GM23338 (cell line): ENCODE results near the gene ABI1. TPM values are rescaled to one million over a fixed set of nuclear protein-coding genes. Genes with fewer than 3 reads are reported as not detected.
A peak's percentile ranks its signal among the peaks of the same experiment; 100 is the strongest.

Experiments
- ATAC-seq: fragments of 200-7000 bp; cut with Tn5 transposase; 3 replicates; pipeline ENCODE4 v1.9.1; 2020
- DNase-seq: peaks from one replicate; pipeline ENCODE4 v3.0.0-alpha.2; 2015; ENCODE audit warnings: low spot score
- H2AFZ ChIP-seq: fragments of 200-600 bp; sonication (generic); 2 replicates; pipeline ENCODE4 v1.8.0; 2016; ENCODE audit warnings: antibody characterized with exemption, mild to moderate bottlenecking, moderate library complexity
- H3F3A ChIP-seq: fragments of 200-600 bp; sonication (generic); replicated peaks from 2 replicates; pipeline ENCODE4 v1.8.0; 2017; ENCODE audit warnings: antibody characterized with exemption, mixed run types, low read depth
- H3K27ac ChIP-seq: fragments of 200-600 bp; sonication (generic); 2 replicates; pipeline ENCODE4 v1.6.1; 2016; ENCODE audit warnings: low read depth
- H3K27me3 ChIP-seq: fragments of 200-600 bp; sonication (generic); 2 replicates; pipeline ENCODE4 v1.8.0; 2016; ENCODE audit warnings: mild to moderate bottlenecking, mixed run types, moderate library complexity; ENCODE audit not compliant: insufficient read depth
- H3K36me3 ChIP-seq: fragments of 200-600 bp; sonication (generic); 2 replicates; pipeline ENCODE4 v1.8.0; 2016; ENCODE audit warnings: mild to moderate bottlenecking; ENCODE audit not compliant: insufficient read depth
- H3K4me1 ChIP-seq: fragments of 200-600 bp; sonication (generic); 2 replicates; pipeline ENCODE4 v1.8.0; 2016; ENCODE audit warnings: mild to moderate bottlenecking, moderate library complexity; ENCODE audit not compliant: insufficient read depth
- H3K4me2 ChIP-seq: fragments of 200-600 bp; sonication (generic); 2 replicates; pipeline ENCODE4 v1.7.1; 2017; ENCODE audit warnings: mixed run types
- H3K4me3 ChIP-seq: fragments of 200-600 bp; sonication (generic); 2 replicates; pipeline ENCODE4 v1.6.1; 2016; ENCODE audit warnings: mixed run types
- H3K79me2 ChIP-seq: fragments of 200-600 bp; sonication (generic); replicated peaks from 2 replicates; pipeline ENCODE4 v1.8.0; 2017; ENCODE audit warnings: mild to moderate bottlenecking; ENCODE audit not compliant: insufficient read depth
- H3K9me2 ChIP-seq: fragments of 200-600 bp; sonication (generic); 2 replicates; pipeline ENCODE4 v1.8.0; 2017; ENCODE audit not compliant: insufficient read depth
- H4K20me1 ChIP-seq: fragments of 200-600 bp; sonication (generic); replicated peaks from 2 replicates; pipeline ENCODE4 v1.8.0; 2017; ENCODE audit warnings: mild to moderate bottlenecking; ENCODE audit not compliant: insufficient read depth
- H3K27ac Mint-ChIP-seq: 2 replicates; pipeline ENCODE4 v1.8.0; 2020; ENCODE audit warnings: inconsistent platforms, mild to moderate bottlenecking, moderate library complexity, mixed read lengths
- H3K27me3 Mint-ChIP-seq: 3 replicates; pipeline ENCODE4 v1.8.0; 2022; ENCODE audit warnings: low read depth, mild to moderate bottlenecking, moderate library complexity, mixed read lengths, inconsistent platforms; ENCODE audit not compliant: insufficient read depth, poor library complexity
- H3K36me3 Mint-ChIP-seq: 3 replicates; pipeline ENCODE4 v1.8.0; 2021; ENCODE audit warnings: low read depth, mild to moderate bottlenecking, inconsistent platforms, moderate library complexity, mixed read lengths
- H3K4me1 Mint-ChIP-seq: 3 replicates; pipeline ENCODE4 v1.8.0; 2020; ENCODE audit warnings: mild to moderate bottlenecking, inconsistent platforms, mixed read lengths
- H3K4me3 Mint-ChIP-seq: 3 replicates; pipeline ENCODE4 v1.8.0; 2021; ENCODE audit warnings: moderate library complexity, mild to moderate bottlenecking, inconsistent platforms, mixed read lengths
- H3K9me3 Mint-ChIP-seq: 3 replicates; pipeline ENCODE4 v1.8.0; 2020; ENCODE audit warnings: moderate library complexity, mild to moderate bottlenecking, inconsistent platforms, mixed read lengths
- CREB1 ChIP-seq: fragments of 250-450 bp; sonication (Bioruptor Pico); IDR thresholded peaks from 2 replicates; pipeline ENCODE4 v1.5.0; 2020; ENCODE audit warnings: low read depth, mild to moderate bottlenecking, moderate library complexity
- EZH2phosphoT487 ChIP-seq: fragments of 200-600 bp; sonication (generic); IDR thresholded peaks from one replicate; pipeline ENCODE4 v1.8.1; 2018; ENCODE audit warnings: antibody characterized with exemption; ENCODE audit not compliant: unreplicated experiment
- JUNB ChIP-seq: IDR thresholded peaks from one replicate; pipeline ENCODE4 v1.6.1; 2016; ENCODE audit warnings: antibody characterized with exemption; ENCODE audit not compliant: unreplicated experiment
- NANOG ChIP-seq: IDR thresholded peaks from 2 replicates; pipeline ENCODE4 v1.6.1; 2016; ENCODE audit warnings: antibody characterized with exemption, borderline replicate concordance
- POLR2AphosphoS5 ChIP-seq: IDR thresholded peaks from 2 replicates; pipeline ENCODE4 v1.6.1; 2016; ENCODE audit warnings: antibody characterized with exemption, low read depth
- STAT1 ChIP-seq: IDR thresholded peaks from one replicate; pipeline ENCODE4 v1.6.1; 2016; ENCODE audit warnings: antibody characterized with exemption; ENCODE audit not compliant: unreplicated experiment
- ZNF114 ChIP-seq: fragments of 250-450 bp; sonication (Bioruptor Pico); IDR thresholded peaks from 2 replicates; pipeline ENCODE4 v1.5.0; 2020; ENCODE audit warnings: mild to moderate bottlenecking, moderate library complexity
- ZNF331 ChIP-seq: fragments of 250-450 bp; sonication (Bioruptor Pico); IDR thresholded peaks from 2 replicates; pipeline ENCODE4 v1.5.0; 2020; ENCODE audit warnings: low read depth, mild to moderate bottlenecking, moderate library complexity
- polyA plus RNA-seq: library from polyadenylated mRNA; unstranded; fragments of >200 nt; fragmentation: Nextera tagmentation; extraction: Ambion mirVana; gene quantifications from 2 replicates; pipeline ENCODE4 v1.2.1, GENCODE V29; 2016
- total RNA-seq: library from RNA; depleted of rRNA; stranded (reverse); fragments of >200 nt; shearing (Covaris generic); gene quantifications from 2 replicates; pipeline ENCODE4 v1.2.3, GENCODE V29; 2014
- TF ChIP-seq, protein P1 (sequence below): IDR thresholded peaks from 2 replicates; pipeline ENCODE4 v1.6.1; 2016; ENCODE audit warnings: antibody characterized with exemption
- TF ChIP-seq, protein P2 (sequence below), 2 experiments: fragments of 200-600 bp in 1 of 2; sonication (generic) in 1 of 2; conservative IDR thresholded peaks; 2 replicates each; pipeline versions ENCODE4 v1.5.1 to v1.6.1; 2016 to 2017; ENCODE audit warnings: antibody characterized with exemption in 2 of 2, low read depth in 2 of 2, mild to moderate bottlenecking in 2 of 2, moderate library complexity in 1 of 2
- TF ChIP-seq, protein P3 (sequence below): IDR thresholded peaks from one replicate; pipeline ENCODE4 v1.6.1; 2018; ENCODE audit warnings: antibody characterized with exemption; ENCODE audit not compliant: unreplicated experiment

ABI1 gene
- total and polyA plus RNA-seq, 2 experiments from 2014 or later: 22.3 to 30.7 TPM

DNA sequence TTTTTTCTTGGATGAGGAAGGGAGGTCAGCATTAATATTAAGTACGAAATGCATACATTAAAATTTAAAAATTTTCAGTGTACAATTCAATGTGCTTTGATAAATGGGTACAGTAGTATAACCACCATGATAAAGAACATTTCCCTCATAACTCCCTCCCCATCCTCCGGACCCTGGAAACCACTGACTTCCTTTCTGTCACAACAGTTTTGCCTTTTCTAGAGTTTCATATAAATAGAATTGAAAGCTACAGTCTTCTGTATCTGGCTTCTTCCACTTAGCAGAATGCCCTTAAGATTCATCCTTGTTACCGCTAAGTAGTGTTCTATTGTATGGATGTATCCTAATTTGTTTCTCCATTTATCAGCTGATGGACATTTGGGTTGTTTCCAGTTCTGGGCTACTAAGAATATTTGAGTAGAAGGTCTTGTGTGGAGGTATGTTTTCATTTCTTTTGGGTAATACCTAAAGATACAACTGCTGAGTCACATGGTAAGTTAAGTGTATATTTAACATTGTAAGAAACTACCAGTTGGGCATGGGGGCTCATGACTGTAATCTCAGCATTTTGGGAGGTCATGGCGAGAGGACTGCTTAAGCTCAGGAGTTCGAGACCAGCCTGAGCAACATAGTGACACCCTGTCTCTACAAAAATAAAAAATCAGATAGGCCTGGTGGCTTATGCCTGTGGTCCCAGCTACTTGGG is 30.8 kb downstream of the ABI1 start:
- no peaks in the 10 kb centered on the region for H3K36me3 ChIP-seq
- peaks cover 94% of the 10 kb centered on the region for H3K79me2 ChIP-seq
- no peak for DNase-seq
- Mint-ChIP-seq H3K27ac (peak overlapping the region; percentile 33; the same call in 1 of the 2 replicates), H3K27me3 (no peaks in the 10 kb centered on the region), H3K9me3 (no peaks in the 10 kb centered on the region; the same call in 2 of the 3 replicates), H3K4me1 (peaks cover 5% of the 10 kb centered on the region), H3K4me3 (no peak overlapping the region), H3K36me3 (0 out of 3 replicates have a peak, but pooled peaks cover under 1% of the 10 kb centered on the region)
- no peaks in the 10 kb centered on the region for H3K9me2 ChIP-seq
- H3K27me3 ChIP-seq: no peaks in the 10 kb centered on the region
- no peaks in the 10 kb centered on the region for H3K4me1 ChIP-seq
- H3K4me2 ChIP-seq: no peak overlapping the region
- H3F3A ChIP-seq: no peaks in the 10 kb centered on the region
- TF ChIP-seq NANOG (no peak), POLR2AphosphoS5 (no peak), ZNF331 (CRISPR knock-in tag) (no peak), EZH2phosphoT487 (no peak), JUNB (no peak), CREB1 (CRISPR knock-in tag) (no peak), ZNF114 (CRISPR knock-in tag) (no peak), STAT1 (no peak)
- TF ChIP-seq, protein P1, sequence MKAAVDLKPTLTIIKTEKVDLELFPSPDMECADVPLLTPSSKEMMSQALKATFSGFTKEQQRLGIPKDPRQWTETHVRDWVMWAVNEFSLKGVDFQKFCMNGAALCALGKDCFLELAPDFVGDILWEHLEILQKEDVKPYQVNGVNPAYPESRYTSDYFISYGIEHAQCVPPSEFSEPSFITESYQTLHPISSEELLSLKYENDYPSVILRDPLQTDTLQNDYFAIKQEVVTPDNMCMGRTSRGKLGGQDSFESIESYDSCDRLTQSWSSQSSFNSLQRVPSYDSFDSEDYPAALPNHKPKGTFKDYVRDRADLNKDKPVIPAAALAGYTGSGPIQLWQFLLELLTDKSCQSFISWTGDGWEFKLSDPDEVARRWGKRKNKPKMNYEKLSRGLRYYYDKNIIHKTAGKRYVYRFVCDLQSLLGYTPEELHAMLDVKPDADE: no peak
- TF ChIP-seq, protein P2, sequence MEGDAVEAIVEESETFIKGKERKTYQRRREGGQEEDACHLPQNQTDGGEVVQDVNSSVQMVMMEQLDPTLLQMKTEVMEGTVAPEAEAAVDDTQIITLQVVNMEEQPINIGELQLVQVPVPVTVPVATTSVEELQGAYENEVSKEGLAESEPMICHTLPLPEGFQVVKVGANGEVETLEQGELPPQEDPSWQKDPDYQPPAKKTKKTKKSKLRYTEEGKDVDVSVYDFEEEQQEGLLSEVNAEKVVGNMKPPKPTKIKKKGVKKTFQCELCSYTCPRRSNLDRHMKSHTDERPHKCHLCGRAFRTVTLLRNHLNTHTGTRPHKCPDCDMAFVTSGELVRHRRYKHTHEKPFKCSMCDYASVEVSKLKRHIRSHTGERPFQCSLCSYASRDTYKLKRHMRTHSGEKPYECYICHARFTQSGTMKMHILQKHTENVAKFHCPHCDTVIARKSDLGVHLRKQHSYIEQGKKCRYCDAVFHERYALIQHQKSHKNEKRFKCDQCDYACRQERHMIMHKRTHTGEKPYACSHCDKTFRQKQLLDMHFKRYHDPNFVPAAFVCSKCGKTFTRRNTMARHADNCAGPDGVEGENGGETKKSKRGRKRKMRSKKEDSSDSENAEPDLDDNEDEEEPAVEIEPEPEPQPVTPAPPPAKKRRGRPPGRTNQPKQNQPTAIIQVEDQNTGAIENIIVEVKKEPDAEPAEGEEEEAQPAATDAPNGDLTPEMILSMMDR (conservative IDR thresholded peaks at IDR 0.05; ENCODE audit: low read depth in 2 of 2): no peak
- peaks cover 32% of the 10 kb centered on the region; the same call in 1 of the 2 replicates for H4K20me1 ChIP-seq
- H3K27ac ChIP-seq: no peak overlapping the region
- no peak overlapping the region for H2AFZ ChIP-seq
- no peak overlapping the region for H3K4me3 ChIP-seq
- ATAC-seq: no peak

DNA sequence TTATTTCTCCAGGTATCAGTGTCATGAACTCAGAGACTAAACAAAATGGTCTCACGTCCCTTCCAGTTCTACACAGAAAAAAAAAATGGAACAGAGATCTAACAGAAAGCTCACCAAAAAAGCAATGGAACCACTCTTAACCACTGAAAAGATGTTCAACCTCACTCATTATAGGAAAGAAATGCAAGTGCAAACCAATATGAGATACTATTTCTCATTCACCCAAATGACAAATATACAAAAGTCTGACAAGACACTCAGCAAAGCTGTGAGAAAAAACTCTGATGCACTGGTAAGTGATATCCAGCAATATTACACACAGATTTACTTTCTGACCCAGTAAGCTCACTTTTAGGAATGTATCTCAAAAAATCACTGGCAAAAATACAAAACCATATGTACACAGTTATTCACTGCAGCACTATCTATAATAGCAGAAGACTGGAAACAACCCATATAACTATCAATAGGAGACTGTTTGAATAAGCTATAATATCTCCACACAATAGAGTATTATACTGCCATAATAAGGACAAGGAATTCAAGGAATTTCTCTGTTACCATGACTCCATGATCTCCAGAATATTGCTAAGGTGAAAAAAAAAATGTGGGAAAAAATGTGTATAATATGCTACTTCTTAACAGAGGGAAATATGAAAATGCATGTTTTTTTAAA is 36.6 kb downstream of the ABI1 start:
- H3K9me3 Mint-ChIP-seq: no peaks in the 10 kb centered on the region
- no peak overlapping the region for H2AFZ ChIP-seq
- H3F3A ChIP-seq: no peaks in the 10 kb centered on the region
- no peaks in the 10 kb centered on the region for H3K4me1 ChIP-seq
- H3K9me2 ChIP-seq: no peaks in the 10 kb centered on the region
- ATAC-seq: no peak
- peaks cover 92% of the 10 kb centered on the region for H3K79me2 ChIP-seq
- no peak overlapping the region for H3K27ac Mint-ChIP-seq
- H3K27ac ChIP-seq: no peak overlapping the region
- H3K36me3 ChIP-seq: peaks cover 11% of the 10 kb centered on the region; the same call in 1 of the 2 replicates
- H3K27me3 ChIP-seq: no peaks in the 10 kb centered on the region
- H3K4me1 Mint-ChIP-seq: no peaks in the 10 kb centered on the region
- H3K4me3 Mint-ChIP-seq: no peak overlapping the region
- no peak overlapping the region for H3K4me2 ChIP-seq
- H3K36me3 Mint-ChIP-seq: peaks cover 6% of the 10 kb centered on the region; the same call in 1 of the 3 replicates
- no peaks in the 10 kb centered on the region for H3K27me3 Mint-ChIP-seq
- DNase-seq: no peak
- peaks cover 13% of the 10 kb centered on the region for H4K20me1 ChIP-seq
- no peak overlapping the region for H3K4me3 ChIP-seq
- TF ChIP-seq, protein P3, sequence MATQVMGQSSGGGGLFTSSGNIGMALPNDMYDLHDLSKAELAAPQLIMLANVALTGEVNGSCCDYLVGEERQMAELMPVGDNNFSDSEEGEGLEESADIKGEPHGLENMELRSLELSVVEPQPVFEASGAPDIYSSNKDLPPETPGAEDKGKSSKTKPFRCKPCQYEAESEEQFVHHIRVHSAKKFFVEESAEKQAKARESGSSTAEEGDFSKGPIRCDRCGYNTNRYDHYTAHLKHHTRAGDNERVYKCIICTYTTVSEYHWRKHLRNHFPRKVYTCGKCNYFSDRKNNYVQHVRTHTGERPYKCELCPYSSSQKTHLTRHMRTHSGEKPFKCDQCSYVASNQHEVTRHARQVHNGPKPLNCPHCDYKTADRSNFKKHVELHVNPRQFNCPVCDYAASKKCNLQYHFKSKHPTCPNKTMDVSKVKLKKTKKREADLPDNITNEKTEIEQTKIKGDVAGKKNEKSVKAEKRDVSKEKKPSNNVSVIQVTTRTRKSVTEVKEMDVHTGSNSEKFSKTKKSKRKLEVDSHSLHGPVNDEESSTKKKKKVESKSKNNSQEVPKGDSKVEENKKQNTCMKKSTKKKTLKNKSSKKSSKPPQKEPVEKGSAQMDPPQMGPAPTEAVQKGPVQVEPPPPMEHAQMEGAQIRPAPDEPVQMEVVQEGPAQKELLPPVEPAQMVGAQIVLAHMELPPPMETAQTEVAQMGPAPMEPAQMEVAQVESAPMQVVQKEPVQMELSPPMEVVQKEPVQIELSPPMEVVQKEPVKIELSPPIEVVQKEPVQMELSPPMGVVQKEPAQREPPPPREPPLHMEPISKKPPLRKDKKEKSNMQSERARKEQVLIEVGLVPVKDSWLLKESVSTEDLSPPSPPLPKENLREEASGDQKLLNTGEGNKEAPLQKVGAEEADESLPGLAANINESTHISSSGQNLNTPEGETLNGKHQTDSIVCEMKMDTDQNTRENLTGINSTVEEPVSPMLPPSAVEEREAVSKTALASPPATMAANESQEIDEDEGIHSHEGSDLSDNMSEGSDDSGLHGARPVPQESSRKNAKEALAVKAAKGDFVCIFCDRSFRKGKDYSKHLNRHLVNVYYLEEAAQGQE: no peak
- TF ChIP-seq ZNF114 (CRISPR knock-in tag): no peak
- no peak for TF ChIP-seq ZNF331 (CRISPR knock-in tag)
- TF ChIP-seq NANOG: no peak
- TF ChIP-seq CREB1 (CRISPR knock-in tag): no peak
- TF ChIP-seq, protein P1: no peak
- TF ChIP-seq POLR2AphosphoS5: no peak
